Body of pancreas (tissue), 4 donors: Measurements from ENCODE around the gene CEP112. TPM values are rescaled to one million over a fixed set of nuclear protein-coding genes. Genes with fewer than 3 reads are reported as not detected.

Source experiments
- ATAC-seq: fragments of 150-250 bp; one replicate; pipeline ENCODE4 v1.9.1; 2016
- DNase-seq, 4 donors: peaks; one replicate each; pipeline ENCODE4 v3.0.0-alpha.2; 2019
- H3K27ac ChIP-seq, 4 donors: fragments of 200-600 bp; sonication (generic); 1 replicate in 3 of 4; 2 replicates in 1 of 4; pipeline versions ENCODE4 v1.5.1 to v1.6.1; 2016 to 2019; ENCODE audit warnings: mild to moderate bottlenecking in 1 of 4, mixed read lengths in 1 of 4, moderate library complexity in 1 of 4
- H3K27me3 ChIP-seq, 2 donors: fragments of 200-600 bp; sonication (generic); one replicate each; pipeline ENCODE4 v1.6.0; 2016; ENCODE audit warnings: mild to moderate bottlenecking in 1 of 2
- H3K36me3 ChIP-seq, 2 donors: fragments of 200-600 bp; sonication (generic); replicated peaks in 1 of 2; 2 replicates each; pipeline ENCODE4 v1.5.1; 2016; ENCODE audit warnings: low read depth in 2 of 2; ENCODE audit not compliant: insufficient read depth in 1 of 2
- H3K4me1 ChIP-seq: fragments of 200-600 bp; sonication (generic); one replicate; pipeline ENCODE4 v1.6.0; 2016
- H3K4me3 ChIP-seq, 2 donors: fragments of 200-600 bp; sonication (generic); 1 replicate in 1 of 2; 2 replicates in 1 of 2; pipeline ENCODE4 v1.5.1; 2016 to 2019
- H3K9me3 ChIP-seq, 3 donors: fragments of 200-600 bp; sonication (generic); 1 replicate in 2 of 3; 2 replicates in 1 of 3; pipeline ENCODE4 v1.5.1; 2016
- CTCF ChIP-seq, 7 experiments: fragments of 450-650 bp in 4 of 7; fragments of 200-600 bp in 3 of 7; sonication (generic) in 3 of 7; IDR thresholded peaks; one replicate each; pipeline ENCODE4 v1.5.1; 2016 to 2019; ENCODE audit warnings: antibody characterized with exemption in 7 of 7
- POLR2A ChIP-seq, 3 donors: fragments of 450-650 bp; IDR thresholded peaks; one replicate each; pipeline ENCODE4 v1.6.1; 2016; ENCODE audit warnings: antibody characterized with exemption in 3 of 3, mild to moderate bottlenecking in 2 of 3
- WGBS, 2 donors: methylation state at CpG; one replicate each; pipeline ENCODE4 v1.1.5; 2017; 5-methylcytosine and 5-hydroxymethylcytosine counted together
- intact Hi-C: fragments of 100-400 bp; cut with DNase I; formaldehyde crosslinking; loops from one replicate; pipeline ENCODE4 v1.15.1; 2023
- total RNA-seq, 2 donors: library from RNA; depleted of rRNA; stranded (reverse); fragments of >200 nt; gene quantifications; one replicate each; pipeline ENCODE4 v1.1.0, GENCODE V29; 2016

The CEP112 gene
- total RNA-seq, 2 donors from 2014 or later: 5.2 to 10.2 TPM

GRCh38 chr17:65618516-65618915 is 573.4 kb downstream of the CEP112 start:
- 87 to 94% methylated on average over 1 of the region's 1 CpG for WGBS, 2 donors
- no peak overlapping the region for H3K27ac ChIP-seq
- H3K36me3 ChIP-seq: no peaks in the 10 kb centered on the region
- no peak overlapping the region for H3K4me3 ChIP-seq
- H3K27me3 ChIP-seq: no peaks in the 10 kb centered on the region
- no peaks in the 10 kb centered on the region for H3K4me1 ChIP-seq
- intact Hi-C loops: no loop called here
- ATAC-seq (no peak), DNase-seq (no peak)
- no peak for TF ChIP-seq POLR2A (IDR thresholded peaks at IDR 0.05)
- no peak for TF ChIP-seq CTCF (IDR thresholded peaks at IDR 0.05)
- no peaks in the 10 kb centered on the region for H3K9me3 ChIP-seq

GRCh38 chr17:65617496-65617895 is 574.4 kb downstream of the CEP112 start:
- WGBS, 2 donors: 90 to 97% methylated on average over 11 of the region's 11 CpGs
- Histone ChIP-seq H3K27ac (no peak overlapping the region), H3K4me3 (no peak overlapping the region)

GRCh38 chr17:65609749-65610148 is 582.2 kb downstream of the CEP112 start:
- no peaks in the 10 kb centered on the region for H3K27me3 ChIP-seq
- TF ChIP-seq CTCF (IDR thresholded peaks at IDR 0.05) (no peak), POLR2A (IDR thresholded peaks at IDR 0.05) (no peak)
- H3K4me1 ChIP-seq: no peaks in the 10 kb centered on the region
- H3K36me3 ChIP-seq: no peaks in the 10 kb centered on the region
- ATAC-seq: no peak
- no peaks in the 10 kb centered on the region for H3K9me3 ChIP-seq
- intact Hi-C loops: no loop called here
- H3K27ac ChIP-seq: no peak overlapping the region
- 84 to 85% methylated on average over 2 of the region's 2 CpGs for WGBS, 2 donors
- H3K4me3 ChIP-seq: no peak overlapping the region
- no peak for DNase-seq

More at GRCh38 chr17:65617496-65617895, 574.4 kb downstream of the CEP112 start:
- Histone ChIP-seq H3K4me1 (no peaks in the 10 kb centered on the region), H3K9me3 (no peaks in the 10 kb centered on the region), H3K36me3 (no peaks in the 10 kb centered on the region), H3K27me3 (no peaks in the 10 kb centered on the region)
- intact Hi-C loops: no loop called here
- TF ChIP-seq CTCF (IDR thresholded peaks at IDR 0.05) (no peak), POLR2A (IDR thresholded peaks at IDR 0.05) (no peak)
- DNase-seq (no peak), ATAC-seq (no peak)

- intact Hi-C loops: no loop called here
Measured at GRCh38 chr17:65609286-65609685, 582.6 kb downstream of the CEP112 start.

More at GRCh38 chr17:65609286-65609685, 582.6 kb downstream of the CEP112 start:
- no peak for TF ChIP-seq POLR2A (IDR thresholded peaks at IDR 0.05)
- TF ChIP-seq CTCF (IDR thresholded peaks at IDR 0.05): no peak
- no peaks in the 10 kb centered on the region for H3K27me3 ChIP-seq
- WGBS, 2 donors: 69 to 96% methylated on average over 2 of the region's 2 CpGs
- ATAC-seq: no peak
- no peak overlapping the region for H3K4me3 ChIP-seq
- H3K4me1 ChIP-seq: no peaks in the 10 kb centered on the region
- DNase-seq: no peak
- H3K36me3 ChIP-seq: no peaks in the 10 kb centered on the region
- H3K27ac ChIP-seq: no peak overlapping the region
- H3K9me3 ChIP-seq: no peaks in the 10 kb centered on the region
